ENCODE results near the gene ARHGAP9.

ARHGAP9 gene

DNA sequence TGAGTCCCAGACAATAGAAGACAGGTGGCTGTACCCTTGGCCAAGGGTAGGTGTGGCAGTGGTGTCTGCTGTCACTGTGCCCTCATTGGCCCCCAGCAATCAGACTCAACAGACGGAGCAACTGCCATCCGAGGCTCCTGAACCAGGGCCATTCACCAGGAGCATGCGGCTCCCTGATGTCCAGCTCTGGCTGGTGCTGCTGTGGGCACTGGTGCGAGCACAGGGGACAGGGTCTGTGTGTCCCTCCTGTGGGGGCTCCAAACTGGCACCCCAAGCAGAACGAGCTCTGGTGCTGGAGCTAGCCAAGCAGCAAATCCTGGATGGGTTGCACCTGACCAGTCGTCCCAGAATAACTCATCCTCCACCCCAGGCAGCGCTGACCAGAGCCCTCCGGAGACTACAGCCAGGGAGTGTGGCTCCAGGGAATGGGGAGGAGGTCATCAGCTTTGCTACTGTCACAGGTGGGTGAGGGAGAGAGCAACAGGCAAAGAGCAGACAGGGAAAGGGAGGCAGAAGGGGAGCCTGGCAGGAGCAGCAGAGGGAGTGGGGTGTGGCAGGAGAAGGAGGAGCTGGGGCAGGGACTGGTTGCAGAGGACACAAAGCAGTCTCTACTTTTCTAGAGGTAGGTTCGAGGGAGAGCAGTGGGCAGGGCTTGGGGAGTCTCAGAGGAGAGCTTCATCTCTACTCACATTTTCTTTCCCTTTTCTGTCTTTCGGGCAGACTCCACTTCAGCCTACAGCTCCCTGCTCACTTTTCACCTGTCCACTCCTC lies 24.1 kb downstream of the ARHGAP9 start:
- TF ChIP-seq, protein P1, sequence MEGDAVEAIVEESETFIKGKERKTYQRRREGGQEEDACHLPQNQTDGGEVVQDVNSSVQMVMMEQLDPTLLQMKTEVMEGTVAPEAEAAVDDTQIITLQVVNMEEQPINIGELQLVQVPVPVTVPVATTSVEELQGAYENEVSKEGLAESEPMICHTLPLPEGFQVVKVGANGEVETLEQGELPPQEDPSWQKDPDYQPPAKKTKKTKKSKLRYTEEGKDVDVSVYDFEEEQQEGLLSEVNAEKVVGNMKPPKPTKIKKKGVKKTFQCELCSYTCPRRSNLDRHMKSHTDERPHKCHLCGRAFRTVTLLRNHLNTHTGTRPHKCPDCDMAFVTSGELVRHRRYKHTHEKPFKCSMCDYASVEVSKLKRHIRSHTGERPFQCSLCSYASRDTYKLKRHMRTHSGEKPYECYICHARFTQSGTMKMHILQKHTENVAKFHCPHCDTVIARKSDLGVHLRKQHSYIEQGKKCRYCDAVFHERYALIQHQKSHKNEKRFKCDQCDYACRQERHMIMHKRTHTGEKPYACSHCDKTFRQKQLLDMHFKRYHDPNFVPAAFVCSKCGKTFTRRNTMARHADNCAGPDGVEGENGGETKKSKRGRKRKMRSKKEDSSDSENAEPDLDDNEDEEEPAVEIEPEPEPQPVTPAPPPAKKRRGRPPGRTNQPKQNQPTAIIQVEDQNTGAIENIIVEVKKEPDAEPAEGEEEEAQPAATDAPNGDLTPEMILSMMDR (conservative IDR thresholded peaks at IDR 0.05): no peak
- no peak for TF ChIP-seq ZFX (IDR thresholded peaks at IDR 0.05)
- no peak overlapping the region for H3K27ac ChIP-seq

DNA sequence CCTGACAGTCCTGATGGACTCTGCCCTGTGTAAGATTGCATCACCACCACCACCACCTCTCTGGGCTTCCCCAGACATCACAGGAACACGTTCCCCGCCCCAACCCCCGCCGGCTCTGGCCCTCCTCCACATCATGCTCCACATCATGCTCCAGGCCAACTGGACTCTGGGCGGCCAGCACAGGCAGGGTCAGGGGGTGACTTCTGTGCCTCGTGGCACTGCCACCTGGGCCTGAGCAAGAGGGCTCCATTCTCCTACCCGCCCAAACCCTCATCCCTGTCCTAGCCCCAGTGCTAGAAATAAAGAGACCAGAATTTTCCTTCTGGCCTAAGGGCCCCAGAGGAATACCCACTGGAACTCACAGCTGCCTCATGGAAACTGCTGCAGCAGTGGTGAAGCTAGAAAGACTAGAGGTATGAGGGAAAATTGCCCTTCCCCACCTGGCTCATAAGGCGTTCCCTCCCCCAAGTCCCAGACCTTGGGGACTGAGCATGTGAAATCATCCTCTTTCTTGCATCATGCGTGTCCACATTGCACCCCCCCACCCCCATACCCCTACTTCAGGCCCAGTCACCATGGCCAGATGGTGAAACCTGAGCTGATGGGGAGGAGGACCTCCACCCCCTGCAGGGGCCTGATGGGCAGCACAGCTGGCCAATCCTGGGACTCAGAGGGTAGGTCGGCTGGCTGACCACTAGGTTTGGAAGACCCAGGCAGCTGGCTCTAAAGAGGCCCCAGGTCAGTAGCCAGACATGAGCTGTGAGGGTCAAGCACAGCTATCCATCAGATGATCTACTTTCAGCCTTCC lies 24.9 kb downstream of the ARHGAP9 start, which contains the start of gene INHBE:
Gene INHBE (plus strand): TSS at position 742 of the 808 bp plus-strand sequence. CDS start 230 bp downstream, outside the sequence.
- TF ChIP-seq, protein P1 (conservative IDR thresholded peaks at IDR 0.05): no peak
- no peak for TF ChIP-seq ZFX (IDR thresholded peaks at IDR 0.05)
- H3K27ac ChIP-seq: no peak within 1 kb of the TSS

DNA sequence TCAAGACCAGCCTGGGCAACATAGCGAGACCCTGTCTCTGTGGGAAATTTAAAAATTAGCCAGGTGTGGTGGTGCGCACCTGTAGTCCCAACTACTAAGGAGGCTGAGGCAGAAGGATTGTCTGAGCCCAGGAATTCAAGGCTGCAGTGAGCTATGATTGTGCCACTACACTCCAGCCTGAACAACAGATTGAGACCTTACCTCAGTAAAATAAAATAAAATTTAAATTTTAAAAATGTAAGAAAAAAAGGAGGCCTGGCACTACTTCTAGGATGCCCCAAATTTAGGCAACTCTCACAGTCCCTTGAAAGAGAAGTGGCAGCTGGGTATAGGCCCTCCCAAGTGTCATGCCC lies 25.5 kb downstream of the ARHGAP9 start:
- H3K27ac ChIP-seq: no peak overlapping the region
- no peak for TF ChIP-seq ZFX (IDR thresholded peaks at IDR 0.05)
- TF ChIP-seq, protein P1 (conservative IDR thresholded peaks at IDR 0.05): no peak

DNA sequence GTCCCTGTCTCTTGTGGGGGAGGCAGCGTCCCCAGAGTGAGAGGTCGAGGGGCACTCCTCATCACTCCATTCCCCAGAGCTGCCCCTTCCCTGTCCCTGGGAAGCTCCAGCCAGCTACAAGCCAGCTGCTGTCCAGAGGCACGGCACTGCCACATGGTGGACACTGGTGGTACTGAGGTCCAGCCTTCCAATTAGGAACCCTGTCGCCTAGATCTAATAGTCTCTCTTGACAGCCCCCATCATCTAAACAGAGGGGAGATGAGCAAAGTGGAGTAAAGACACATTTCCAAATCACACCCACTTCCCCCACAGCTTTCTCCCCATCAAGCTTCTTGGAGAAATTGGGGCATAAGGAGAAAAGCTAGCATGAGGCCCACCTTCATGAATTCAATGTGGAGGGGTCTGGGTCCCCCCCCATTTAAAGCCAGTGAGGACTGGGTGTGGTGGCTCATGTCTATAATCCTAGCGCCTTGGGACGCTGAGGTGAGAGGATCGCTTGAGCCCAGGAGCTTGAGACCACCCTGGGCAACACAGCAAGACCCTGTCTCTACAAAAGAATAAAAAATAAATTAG lies 26.6 kb downstream of the ARHGAP9 start:
- TF ChIP-seq, protein P1 (conservative IDR thresholded peaks at IDR 0.05): peak; percentile 95
- TF ChIP-seq ZFX (IDR thresholded peaks at IDR 0.05): no peak
- H3K27ac ChIP-seq: no peak overlapping the region

DNA sequence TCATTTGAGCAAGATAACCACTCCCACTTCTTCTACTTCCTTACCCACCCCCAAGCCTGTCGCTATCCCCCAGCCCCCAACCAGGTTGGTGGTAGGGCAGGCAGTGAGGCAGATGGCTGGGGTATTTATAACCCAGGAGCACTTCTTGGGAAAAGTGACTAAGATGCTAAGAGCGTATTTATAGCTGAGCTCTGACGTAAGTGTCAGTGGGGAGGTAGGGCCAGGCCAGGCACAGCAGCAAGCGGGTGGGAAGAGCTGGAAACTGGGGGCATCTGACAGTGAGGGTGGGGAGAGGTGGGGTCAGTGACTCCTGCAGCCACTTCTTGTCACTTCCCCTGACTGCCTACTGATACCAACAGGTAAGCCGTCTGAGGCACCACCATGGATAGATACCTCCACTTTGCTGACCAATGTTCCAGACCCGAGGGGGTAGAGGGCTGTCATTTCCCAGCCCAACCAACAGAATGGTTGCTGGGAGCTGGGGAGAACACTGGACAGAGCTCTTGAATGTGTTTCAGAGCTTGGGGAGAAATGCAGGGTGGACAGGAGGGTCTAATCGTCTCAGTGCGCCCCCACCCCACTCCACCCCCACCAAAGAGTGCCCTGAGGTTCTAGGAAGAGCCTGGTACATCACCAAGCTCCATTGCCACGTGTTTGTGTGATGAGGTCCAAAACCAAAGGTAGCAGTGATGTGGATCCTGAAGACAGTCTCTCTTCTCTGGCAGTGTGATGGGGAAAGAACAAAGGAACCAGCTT lies 27.3 kb downstream of the ARHGAP9 start:
- H3K27ac ChIP-seq: no peak overlapping the region
- TF ChIP-seq ZFX (IDR thresholded peaks at IDR 0.05): no peak
- TF ChIP-seq, protein P1 (conservative IDR thresholded peaks at IDR 0.05): no peak

DNA sequence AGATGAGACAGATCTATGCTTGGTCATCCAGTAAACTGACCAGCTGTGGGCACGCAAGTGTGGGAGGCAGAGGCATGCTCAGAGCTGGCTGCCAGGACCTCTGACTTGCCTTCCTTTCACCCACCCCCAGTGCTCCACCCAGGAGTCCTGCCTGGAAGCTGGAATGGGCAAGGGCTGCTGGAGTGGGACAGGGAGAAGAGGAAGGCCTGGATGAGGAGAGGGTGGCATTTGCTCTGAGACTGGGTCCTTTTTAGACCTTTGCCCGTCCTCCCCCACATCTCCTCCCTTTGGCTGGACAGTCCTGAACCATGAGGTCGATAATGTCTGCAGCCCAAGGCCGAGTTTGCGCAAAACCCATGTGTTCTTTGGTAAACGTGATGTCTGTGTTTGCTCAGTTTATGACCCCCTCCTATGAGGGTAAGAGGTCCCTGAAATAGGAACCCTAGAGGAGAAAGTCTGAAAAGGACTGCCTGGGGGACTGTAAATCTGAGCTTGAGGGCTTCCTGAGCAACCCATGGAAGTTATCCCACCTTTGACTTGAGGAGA lies 28.4 kb downstream of the ARHGAP9 start:
- TF ChIP-seq, protein P1 (conservative IDR thresholded peaks at IDR 0.05): no peak
- H3K27ac ChIP-seq: no peak overlapping the region
